Measurements from ENCODE around the gene PLRG1. TPM values are rescaled to one million over a fixed set of nuclear protein-coding genes. Genes with fewer than 3 reads are reported as not detected.
A peak's percentile ranks its signal among the peaks of the same experiment; 100 is the strongest.

Gene PLRG1
- total RNA-seq, 4 donors from 2014 or later = 30.3 to 42.4 (median 31.9) TPM

GRCh38 chr4:154534296-154534695 lies 15.9 kb downstream of the PLRG1 start:
- no peak for TF ChIP-seq POLR2A (IDR thresholded peaks at IDR 0.05)
- TF ChIP-seq CTCF (IDR thresholded peaks at IDR 0.05) = no peak
- H3K4me3 ChIP-seq (ENCODE audit: low read depth, poor library complexity, severe bottlenecking) = no peak overlapping the region
- intact Hi-C loops (cut with DNase I; ENCODE audit: low total_unique reads) = no loop called here
- WGBS, 2 donors = 77 to 84% methylated on average over 1 of the region's 1 CpG
- DNase-seq (ENCODE audit: low spot score in 2 of 2) = no peak

- TF ChIP-seq CTCF (IDR thresholded peaks at IDR 0.05) (no peak), POLR2A (IDR thresholded peaks at IDR 0.05) (no peak)
- intact Hi-C loops (cut with DNase I; ENCODE audit: low total_unique reads) = no loop called here
- WGBS, 2 donors = 45 to 58% methylated on average over 4 of the region's 4 CpGs
- peak in 1 of 2 donors; percentile 30 for DNase-seq (ENCODE audit: low spot score in 2 of 2)
- no peak overlapping the region for H3K4me3 ChIP-seq (ENCODE audit: low read depth, poor library complexity, severe bottlenecking)
Observed at GRCh38 chr4:154529728-154530519, 20.3 kb downstream of the PLRG1 start.

- WGBS, 2 donors = 43 to 56% methylated on average over 2 of the region's 2 CpGs
- no peak overlapping the region for H3K4me3 ChIP-seq (ENCODE audit: low read depth, poor library complexity, severe bottlenecking)
- intact Hi-C loops (cut with DNase I; ENCODE audit: low total_unique reads) = no loop called here
- no peak for DNase-seq (ENCODE audit: low spot score in 2 of 2)
- TF ChIP-seq CTCF (IDR thresholded peaks at IDR 0.05) (no peak), POLR2A (IDR thresholded peaks at IDR 0.05) (no peak)
Observed at GRCh38 chr4:154528869-154529268, 21.3 kb downstream of the PLRG1 start.

GRCh38 chr4:154527308-154527707 lies 22.9 kb downstream of the PLRG1 start:
- no peak overlapping the region for H3K4me3 ChIP-seq (ENCODE audit: low read depth, poor library complexity, severe bottlenecking)
- WGBS, 2 donors = 75 to 91% methylated on average over 4 of the region's 4 CpGs
- DNase-seq (ENCODE audit: low spot score in 2 of 2) = no peak
- intact Hi-C loops (cut with DNase I; ENCODE audit: low total_unique reads) = no loop called here
- no peak for TF ChIP-seq CTCF (IDR thresholded peaks at IDR 0.05)
- no peak for TF ChIP-seq POLR2A (IDR thresholded peaks at IDR 0.05)

GRCh38 chr4:154526151-154526550 lies 24.0 kb downstream of the PLRG1 start:
- intact Hi-C loops (cut with DNase I; ENCODE audit: low total_unique reads) = no loop called here
- H3K4me3 ChIP-seq (ENCODE audit: low read depth, poor library complexity, severe bottlenecking) = no peak overlapping the region
- 53 to 69% methylated on average over 2 of the region's 2 CpGs for WGBS, 2 donors
- DNase-seq (ENCODE audit: low spot score in 2 of 2) = no peak
- TF ChIP-seq CTCF (IDR thresholded peaks at IDR 0.05) (no peak), POLR2A (IDR thresholded peaks at IDR 0.05) (no peak)

- intact Hi-C loops (cut with DNase I; ENCODE audit: low total_unique reads) = no loop called here
- TF ChIP-seq CTCF (IDR thresholded peaks at IDR 0.05) (no peak), POLR2A (IDR thresholded peaks at IDR 0.05) (no peak)
- DNase-seq (ENCODE audit: low spot score in 2 of 2) = no peak
- no peak overlapping the region for H3K4me3 ChIP-seq (ENCODE audit: low read depth, poor library complexity, severe bottlenecking)
Observed at GRCh38 chr4:154521607-154522006, 28.6 kb downstream of the PLRG1 start.

All from lower leg skin (tissue), 4 donors.